NCI-H748 (cell line): Measurements from ENCODE around the gene HSD11B2.

Experiments used
- DNase-seq: peaks from one replicate; lab custom pipeline; 2025; ENCODE audit not compliant: unreplicated experiment; lab: John Stamatoyannopoulos, UW

The HSD11B2 gene

DNA sequence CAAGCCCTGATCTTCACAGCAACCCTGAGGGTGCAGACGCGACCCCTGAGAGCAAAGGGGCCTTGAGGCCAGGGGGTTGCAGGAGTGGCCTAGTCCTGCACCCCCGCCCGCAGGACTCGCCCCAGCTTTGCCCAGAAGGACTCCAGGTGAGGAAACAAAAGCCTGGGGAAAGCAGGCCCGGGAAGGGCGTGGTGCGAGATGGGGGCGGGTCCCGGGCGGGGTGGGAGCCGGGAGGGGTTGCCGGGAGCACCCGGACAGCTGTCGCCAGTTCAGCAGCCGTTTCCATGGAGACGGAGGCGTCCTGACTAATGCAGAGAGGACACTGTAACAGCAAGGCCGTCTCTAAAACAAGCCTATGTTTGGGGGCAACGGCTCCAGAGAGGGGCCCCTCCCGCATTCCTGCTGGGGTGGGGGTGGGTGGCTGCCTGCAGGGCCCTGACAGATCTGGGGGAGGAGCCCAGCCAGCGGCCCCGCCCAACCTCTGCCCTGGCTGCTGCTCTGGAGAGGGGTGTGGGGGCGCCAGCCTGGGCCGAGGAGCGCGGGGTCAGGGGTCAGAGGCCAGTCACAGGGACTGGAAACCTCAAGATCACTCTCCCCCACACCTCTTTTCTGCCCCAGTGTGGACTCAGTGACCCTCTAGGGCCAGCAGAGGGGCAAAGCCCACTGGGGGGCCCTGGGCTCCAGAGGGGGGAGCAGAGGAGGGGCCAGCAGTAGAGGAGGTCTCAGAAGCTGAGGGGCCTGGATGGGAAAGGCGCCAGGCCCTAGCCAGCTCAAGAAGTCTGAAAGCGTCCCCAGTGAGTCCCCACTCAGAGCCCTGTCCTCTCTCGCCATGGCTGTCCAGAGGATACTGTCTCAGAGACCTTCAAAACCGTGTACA lies 34.5 kb upstream of the HSD11B2 start:
- peak; percentile 99 for DNase-seq

GRCh38 chr16:67397036-67397801 lies 33.7 kb upstream of the HSD11B2 start:
- DNase-seq = peak; percentile 31

DNA sequence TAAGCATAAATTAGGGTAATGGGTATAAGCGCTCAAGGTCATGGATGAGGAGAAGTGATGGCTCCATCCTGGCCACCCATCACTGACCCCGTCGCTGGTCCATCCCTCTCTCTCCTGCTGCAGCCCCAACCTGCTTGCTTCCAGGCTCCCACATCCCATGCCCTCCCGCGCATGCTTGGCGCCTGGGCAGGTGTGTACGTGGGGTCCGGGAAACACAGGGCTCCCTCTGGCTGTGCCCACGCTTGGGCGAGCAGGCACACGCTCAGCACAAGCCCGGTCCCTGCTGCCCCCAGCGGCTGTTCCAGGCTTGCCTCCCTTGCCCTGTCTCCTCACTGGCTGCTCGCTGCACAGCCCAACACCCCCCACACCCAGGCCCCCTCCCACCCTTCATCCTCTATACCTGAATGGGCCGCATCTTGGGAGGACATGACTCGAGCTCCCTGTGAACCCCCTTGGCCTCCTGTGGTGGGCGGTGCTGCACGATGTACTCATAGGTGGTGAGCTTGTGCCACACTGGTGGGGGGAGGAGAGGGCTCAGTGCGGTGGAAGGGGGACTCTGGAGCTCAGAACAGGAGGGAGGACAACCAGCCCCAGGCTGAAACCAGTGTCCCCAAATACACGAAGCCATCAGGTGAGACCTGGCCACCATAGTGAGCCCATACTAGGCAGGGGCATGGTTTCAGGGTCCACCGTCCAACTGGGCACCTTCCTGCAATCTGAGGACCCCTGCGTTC lies 32.9 kb upstream of the HSD11B2 start:
- DNase-seq = no peak

DNA sequence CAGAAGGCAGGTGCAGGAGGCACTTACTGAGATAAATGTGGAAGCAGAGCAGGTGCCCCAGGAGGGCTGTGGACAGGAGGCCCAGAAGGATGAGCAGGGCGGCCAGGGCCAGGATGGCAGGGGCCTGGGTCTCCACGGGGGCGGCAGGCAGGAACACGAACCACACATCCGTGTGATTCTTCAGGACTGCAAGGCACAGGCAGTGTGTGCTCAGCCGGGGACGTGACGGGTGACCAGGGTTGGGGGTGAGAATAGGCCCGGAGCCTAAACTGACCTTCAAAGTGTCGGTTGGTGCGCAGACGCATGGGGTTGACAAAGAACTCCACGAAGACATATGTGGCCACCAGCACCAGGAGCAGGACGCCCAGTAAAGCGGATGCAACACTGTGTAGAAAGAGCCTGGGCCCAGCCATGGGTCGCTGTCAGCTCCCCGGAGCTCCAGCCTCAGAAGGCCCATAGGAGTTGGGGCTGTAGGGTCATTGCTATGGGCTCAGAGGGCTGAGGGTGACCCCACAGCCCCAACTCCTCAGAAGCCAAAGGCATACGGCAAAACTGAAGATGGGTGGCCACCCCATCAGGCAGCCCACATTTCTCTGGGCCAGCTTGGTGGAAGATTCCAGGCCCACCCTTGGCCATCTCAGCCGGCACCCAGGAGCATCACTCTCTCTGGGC lies 32.2 kb upstream of the HSD11B2 start:
- no peak for DNase-seq

GRCh38 chr16:67399218-67399733 lies 31.6 kb upstream of the HSD11B2 start:
- DNase-seq = no peak

DNA sequence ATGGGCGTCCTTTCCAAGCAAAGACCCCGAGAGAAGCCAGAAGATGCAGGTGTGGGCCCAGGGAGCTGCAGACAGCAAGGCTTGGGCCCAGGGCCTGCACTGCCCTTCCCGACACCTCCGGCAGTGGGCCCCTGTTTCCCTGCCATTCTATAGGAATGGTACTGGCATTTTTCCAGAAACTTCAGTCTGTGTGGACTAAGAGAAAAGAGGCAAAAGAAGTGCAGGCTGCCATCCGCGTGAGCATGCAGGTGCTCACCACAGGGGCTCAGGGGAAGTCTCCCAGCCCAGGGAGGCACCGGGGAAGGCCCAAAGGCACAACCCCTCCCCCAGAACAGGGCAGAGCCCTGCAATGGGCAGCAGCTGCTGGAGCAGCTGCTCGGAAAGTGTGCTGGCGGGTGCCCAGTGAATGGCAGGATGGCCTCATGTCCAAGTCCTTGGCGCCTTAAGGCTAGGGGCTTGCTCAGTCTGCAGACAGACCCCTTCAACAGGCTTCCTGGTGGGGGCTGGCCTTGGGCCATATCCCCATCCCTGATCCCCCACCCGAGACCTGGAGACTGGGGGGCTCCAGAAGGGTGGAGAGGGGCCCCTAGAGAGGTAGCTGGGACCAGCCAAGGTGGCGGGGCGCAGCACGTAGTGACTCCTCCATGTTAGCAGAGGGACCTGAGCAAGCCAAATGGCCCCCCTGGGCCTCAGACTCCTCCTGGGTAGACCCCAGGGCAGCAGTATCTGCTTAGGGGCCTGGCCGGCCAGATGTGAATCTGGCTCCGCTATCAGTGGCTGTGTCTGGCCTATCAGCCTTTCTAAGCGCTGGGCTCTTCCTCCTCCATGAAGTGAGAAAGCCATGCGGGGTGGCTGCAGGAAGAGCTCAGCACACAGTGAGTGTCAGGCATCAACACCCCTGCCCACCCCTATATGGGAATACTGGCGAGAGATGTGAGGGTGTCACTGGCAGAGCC lies 30.9 kb upstream of the HSD11B2 start:
- peak; percentile 53 for DNase-seq

- DNase-seq = no peak
Observed at GRCh38 chr16:67400901-67401300, 30.0 kb upstream of the HSD11B2 start.

DNA sequence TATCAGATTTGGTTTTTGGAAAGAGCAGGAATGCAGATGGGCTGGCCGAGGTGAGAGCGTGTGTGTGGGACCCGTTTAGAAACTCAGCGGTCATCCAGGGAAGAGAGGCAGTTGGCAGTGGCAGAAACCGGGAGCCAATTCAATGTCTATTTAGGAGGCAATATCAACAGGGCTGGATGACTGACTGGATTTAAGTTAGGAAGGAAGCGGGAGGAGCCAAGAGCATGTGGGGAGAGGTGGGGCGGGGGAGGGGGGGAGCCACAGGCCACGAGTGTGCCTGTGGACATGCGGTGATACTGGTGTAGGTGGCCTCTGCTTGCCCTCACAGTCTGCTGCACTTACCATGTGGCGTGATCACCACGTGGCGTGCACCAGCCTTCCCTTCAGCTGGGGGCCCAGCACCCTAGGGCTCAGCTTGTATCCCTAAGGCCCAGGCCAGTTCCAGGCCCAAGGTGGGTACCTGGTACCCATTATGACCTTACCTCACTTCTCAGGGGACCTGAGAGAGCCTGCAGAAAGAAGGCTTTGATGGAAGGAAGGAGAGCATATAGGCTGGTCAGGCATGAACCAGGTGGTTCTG lies 26.9 kb upstream of the HSD11B2 start:
- no peak for DNase-seq

- DNase-seq = peak; percentile 40
Observed at GRCh38 chr16:67404740-67405226, 26.1 kb upstream of the HSD11B2 start.

- no peak for DNase-seq
Observed at GRCh38 chr16:67405336-67405735, 25.6 kb upstream of the HSD11B2 start.

DNA sequence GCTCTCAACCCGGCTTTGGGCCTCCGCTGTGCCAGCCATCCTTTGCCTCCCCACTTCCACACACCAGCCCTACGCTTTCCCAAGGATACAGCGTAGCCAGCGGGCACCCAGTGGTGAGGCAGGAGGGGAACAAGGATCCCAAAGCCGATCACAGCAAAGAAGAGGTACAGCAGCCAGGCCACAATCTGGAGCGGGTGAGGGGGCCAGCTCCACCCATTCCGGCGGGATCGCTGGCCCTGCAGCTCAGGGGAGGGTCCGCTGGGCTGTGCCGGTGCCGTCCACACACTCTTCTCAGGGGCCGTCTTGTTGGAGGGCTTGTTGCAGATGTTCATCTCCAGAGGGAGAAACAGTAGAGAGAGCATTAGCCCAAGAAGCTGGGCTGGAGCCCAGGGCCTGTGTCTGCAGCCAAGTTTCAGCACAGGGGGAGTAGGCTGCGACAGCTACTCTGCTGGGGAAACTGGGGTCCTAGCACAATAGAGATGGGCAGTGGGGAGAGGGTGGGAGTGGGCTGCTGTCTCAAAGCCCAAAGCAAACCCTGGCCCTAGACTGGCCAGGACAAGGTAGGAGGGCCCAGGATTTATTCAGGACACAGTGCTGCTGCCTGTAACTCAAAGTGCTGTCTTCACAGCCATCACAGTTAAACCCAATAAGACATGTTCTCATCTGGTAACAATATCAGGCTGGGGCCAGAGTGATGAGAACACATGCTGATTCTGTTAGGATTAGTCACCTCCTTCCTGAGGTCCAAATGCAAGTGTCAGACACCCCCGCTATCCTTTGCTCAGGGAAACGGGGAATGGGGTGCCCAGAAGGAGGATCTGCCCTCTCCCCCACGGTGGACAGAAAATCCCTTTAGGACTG lies 24.6 kb upstream of the HSD11B2 start:
- no peak for DNase-seq

GRCh38 chr16:67407176-67407787 lies 23.6 kb upstream of the HSD11B2 start:
- no peak for DNase-seq

DNA sequence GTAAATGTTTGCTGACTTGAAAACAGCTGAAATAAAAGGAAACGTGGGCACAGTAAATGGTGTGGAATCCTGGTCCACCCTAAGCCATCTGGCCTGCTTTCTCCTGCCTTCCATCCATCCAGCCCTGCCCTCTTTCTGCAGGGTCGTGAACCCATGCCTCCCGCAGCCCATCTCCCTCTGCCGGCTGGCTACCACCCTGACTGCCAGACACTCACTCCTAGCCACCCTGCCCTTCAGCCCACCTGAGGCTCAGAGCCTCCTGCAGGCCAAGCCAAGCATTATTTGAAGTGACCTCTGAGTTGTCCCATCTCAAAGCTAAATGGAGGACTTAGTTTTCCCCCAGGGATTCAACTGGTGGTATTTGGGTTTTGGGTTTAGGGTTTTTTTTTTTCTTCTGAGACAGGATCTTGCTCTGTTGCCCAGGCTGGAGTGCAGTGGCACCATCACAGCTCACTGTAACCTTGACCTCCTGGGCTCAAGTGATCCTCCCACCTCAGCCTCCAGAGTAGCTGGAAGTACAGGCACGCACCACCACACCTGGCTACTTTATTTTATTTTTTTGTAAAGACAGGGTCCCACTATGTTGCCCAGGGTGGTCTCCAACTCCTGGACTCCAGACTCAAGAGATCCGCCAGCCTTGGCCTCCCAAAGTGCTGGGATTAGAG lies 23.0 kb upstream of the HSD11B2 start:
- DNase-seq = no peak

- no peak for DNase-seq
Observed at GRCh38 chr16:67409631-67410030, 21.3 kb upstream of the HSD11B2 start.

- no peak for DNase-seq
Observed at GRCh38 chr16:67411339-67411738, 19.6 kb upstream of the HSD11B2 start.

DNA sequence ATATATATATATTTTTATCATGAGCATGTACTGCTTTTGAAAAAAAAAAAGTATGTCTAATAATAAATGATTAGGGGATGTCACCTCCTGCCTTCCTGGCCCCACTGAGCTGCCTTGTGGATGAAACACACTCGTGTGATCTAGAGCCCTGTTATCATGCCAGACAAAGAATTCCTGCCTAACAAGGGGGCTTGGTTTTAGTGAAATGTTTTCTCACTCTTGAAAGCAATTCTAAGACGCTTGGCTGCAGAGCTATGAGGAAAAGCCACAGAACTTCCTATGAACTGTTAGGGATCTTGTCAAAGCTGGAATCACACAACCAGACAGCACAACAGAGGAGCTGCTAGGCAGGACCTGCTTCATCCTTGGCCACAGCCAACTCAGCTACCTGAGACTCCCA lies 18.6 kb upstream of the HSD11B2 start:
- no peak for DNase-seq
